Ovary (tissue), 9 donors: ENCODE results near the gene BOK. TPM values are rescaled to one million over a fixed set of nuclear protein-coding genes. Genes with fewer than 3 reads are reported as not detected.

Experiments used
- DNase-seq, 5 donors: peaks; one replicate each; pipeline ENCODE4 v3.0.0-alpha.2; 2019 to 2020
- H3K27ac ChIP-seq, 2 donors: fragments of 200-600 bp; one replicate each; pipeline versions ENCODE4 v1.5.1 to v1.8.0; 2019 to 2022
- H3K27me3 ChIP-seq: fragments of 200-600 bp; one replicate; pipeline ENCODE4 v1.8.0; 2022
- H3K36me3 ChIP-seq: fragments of 200-600 bp; sonication (generic); one replicate; pipeline ENCODE4 v1.5.1; 2019
- H3K4me1 ChIP-seq: one replicate; pipeline ENCODE4 v1.8.1; 2013; ENCODE audit warnings: mild to moderate bottlenecking, moderate library complexity; ENCODE audit not compliant: insufficient read depth
- H3K4me3 ChIP-seq: fragments of 200-600 bp; sonication (generic); one replicate; pipeline ENCODE4 v1.5.1; 2017
- H3K9me3 ChIP-seq, 2 donors: fragments of 200-600 bp in 1 of 2; sonication (generic) in 1 of 2; one replicate each; pipeline versions ENCODE4 v1.5.1 to v1.8.1; 2013 to 2019; ENCODE audit warnings: mild to moderate bottlenecking in 1 of 2, moderate library complexity in 1 of 2
- EP300 ChIP-seq: sonication (generic); formaldehyde crosslinking; IDR thresholded peaks from one replicate; pipeline ENCODE4 v1.6.1; 2017; ENCODE audit warnings: antibody characterized with exemption
- POLR2A ChIP-seq: fragments of 450-650 bp; IDR thresholded peaks from one replicate; pipeline ENCODE4 v1.6.1; 2017; ENCODE audit warnings: antibody characterized with exemption, mild to moderate bottlenecking, moderate library complexity
- WGBS, 3 donors: extraction: QIAGEN DNeasy Blood & Tissue Kit in 1 of 3; methylation state at CpG; one replicate each; pipeline versions ENCODE4 v1.1.5 to v1.1.7; 2013 to 2017; 5-methylcytosine and 5-hydroxymethylcytosine counted together
- intact Hi-C, 4 donors: fragments of 100-400 bp; cut with DNase I; formaldehyde crosslinking; loops; one replicate each; pipeline versions ENCODE4 v1.11.0 to v1.15.1; 2022 to 2023
- polyA plus RNA-seq, 2 donors: library from polyadenylated mRNA; stranded (reverse); fragments of 200-250 nt in 1 of 2; fragments of 350-450 nt in 1 of 2; fragmentation: Illumina TruSeq in 1 of 2; extraction: RNeasy Lipid Tissue Mini Kit (QIAGEN cat#74804) in 1 of 2; gene quantifications; one replicate each; pipeline ENCODE4 v1.2.3, GENCODE V29; 2013 to 2014
- total RNA-seq, 7 donors: library from RNA; depleted of rRNA in 2 of 7; stranded (reverse); fragments of >200 nt in 2 of 7; fragmentation: NEBNext Ultra II Directional in 3 of 7; extraction: Animal tissue kit (Norgen Biotek cat#: 25700) in 3 of 7; gene quantifications; one replicate each; pipeline versions ENCODE4 v1.1.0 to v1.2.4, GENCODE V29; 2016 to 2023
- TF ChIP-seq, protein P1 (sequence below), 3 donors: fragments of 450-650 bp in 2 of 3; fragments of 200-600 bp in 1 of 3; IDR thresholded peaks; one replicate each; pipeline versions ENCODE4 v1.5.1 to v1.8.0; 2016 to 2022; ENCODE audit warnings: antibody characterized with exemption in 3 of 3, mild to moderate bottlenecking in 1 of 3
- donor health status: DM: no; HTN: no; CAD: no; lungs with moderate emphysema.
- donor health status: DM: no; HTN: no; CAD: no.
- donor health status: Bipolar disorder and iron deficiency.
- donor health status: DM: yes; HTN: yes; CAD: no.
- donor health status: DM: no; HTN: no; CAD: no.
- donor health status: DM: yes; HTN: yes; CAD: no.

BOK gene
- total and polyA plus RNA-seq, 9 donors = 4.8 to 20.6 (median 13.5) TPM

DNA sequence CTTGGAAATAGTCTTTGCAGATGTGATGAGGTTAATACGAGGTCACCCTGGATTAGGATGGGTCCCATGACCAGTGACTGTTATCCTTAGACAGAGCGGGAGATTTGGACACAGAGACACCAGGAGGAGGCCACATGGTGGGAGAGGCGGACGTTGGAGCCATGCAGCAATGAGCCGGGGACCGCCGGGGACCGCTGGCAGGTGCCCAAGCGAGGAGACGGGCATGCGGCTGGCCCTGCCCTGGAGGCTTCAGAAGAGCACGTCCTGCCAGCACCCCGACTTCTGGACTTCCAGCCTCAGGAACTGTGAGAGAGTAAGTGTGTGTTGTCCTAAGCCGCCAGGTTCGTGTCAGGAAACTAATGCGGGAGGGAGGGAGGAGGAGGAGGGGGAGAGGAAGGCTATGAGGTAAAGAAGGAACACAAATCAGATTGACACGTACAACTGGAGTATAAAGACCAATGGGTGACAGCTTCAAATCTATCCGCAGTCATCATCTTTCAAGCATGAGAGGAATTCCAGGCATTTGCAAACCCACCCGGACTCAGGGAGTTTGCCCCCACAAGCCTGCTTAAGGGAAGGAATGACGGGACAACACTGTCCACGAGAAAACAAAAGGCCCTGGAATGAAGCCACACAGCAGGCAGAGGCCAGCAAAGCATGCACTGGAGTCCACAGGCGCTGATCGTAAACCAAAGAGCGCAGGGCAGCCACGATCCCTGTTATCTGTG lies 11.6 kb upstream of the BOK start:
- no peak overlapping the region for H3K27ac ChIP-seq
- peaks cover 13% of the 10 kb centered on the region for H3K4me1 ChIP-seq
- WGBS, 3 donors = 11 to 18% (median 17%) methylated on average over 25 of the region's 25 CpGs
- no peaks in the 10 kb centered on the region for H3K27me3 ChIP-seq
- H3K9me3 ChIP-seq = no peaks in the 10 kb centered on the region
- DNase-seq = peak in 3 of 5 donors; percentile 42 to 68 (median 52)
- H3K4me3 ChIP-seq = no peak overlapping the region
- TF ChIP-seq POLR2A = no peak
- TF ChIP-seq, protein P1, sequence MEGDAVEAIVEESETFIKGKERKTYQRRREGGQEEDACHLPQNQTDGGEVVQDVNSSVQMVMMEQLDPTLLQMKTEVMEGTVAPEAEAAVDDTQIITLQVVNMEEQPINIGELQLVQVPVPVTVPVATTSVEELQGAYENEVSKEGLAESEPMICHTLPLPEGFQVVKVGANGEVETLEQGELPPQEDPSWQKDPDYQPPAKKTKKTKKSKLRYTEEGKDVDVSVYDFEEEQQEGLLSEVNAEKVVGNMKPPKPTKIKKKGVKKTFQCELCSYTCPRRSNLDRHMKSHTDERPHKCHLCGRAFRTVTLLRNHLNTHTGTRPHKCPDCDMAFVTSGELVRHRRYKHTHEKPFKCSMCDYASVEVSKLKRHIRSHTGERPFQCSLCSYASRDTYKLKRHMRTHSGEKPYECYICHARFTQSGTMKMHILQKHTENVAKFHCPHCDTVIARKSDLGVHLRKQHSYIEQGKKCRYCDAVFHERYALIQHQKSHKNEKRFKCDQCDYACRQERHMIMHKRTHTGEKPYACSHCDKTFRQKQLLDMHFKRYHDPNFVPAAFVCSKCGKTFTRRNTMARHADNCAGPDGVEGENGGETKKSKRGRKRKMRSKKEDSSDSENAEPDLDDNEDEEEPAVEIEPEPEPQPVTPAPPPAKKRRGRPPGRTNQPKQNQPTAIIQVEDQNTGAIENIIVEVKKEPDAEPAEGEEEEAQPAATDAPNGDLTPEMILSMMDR (IDR thresholded peaks at IDR 0.05) = no peak
- no peak for TF ChIP-seq EP300
- no peaks in the 10 kb centered on the region for H3K36me3 ChIP-seq
- intact Hi-C loops = no loop called here

DNA sequence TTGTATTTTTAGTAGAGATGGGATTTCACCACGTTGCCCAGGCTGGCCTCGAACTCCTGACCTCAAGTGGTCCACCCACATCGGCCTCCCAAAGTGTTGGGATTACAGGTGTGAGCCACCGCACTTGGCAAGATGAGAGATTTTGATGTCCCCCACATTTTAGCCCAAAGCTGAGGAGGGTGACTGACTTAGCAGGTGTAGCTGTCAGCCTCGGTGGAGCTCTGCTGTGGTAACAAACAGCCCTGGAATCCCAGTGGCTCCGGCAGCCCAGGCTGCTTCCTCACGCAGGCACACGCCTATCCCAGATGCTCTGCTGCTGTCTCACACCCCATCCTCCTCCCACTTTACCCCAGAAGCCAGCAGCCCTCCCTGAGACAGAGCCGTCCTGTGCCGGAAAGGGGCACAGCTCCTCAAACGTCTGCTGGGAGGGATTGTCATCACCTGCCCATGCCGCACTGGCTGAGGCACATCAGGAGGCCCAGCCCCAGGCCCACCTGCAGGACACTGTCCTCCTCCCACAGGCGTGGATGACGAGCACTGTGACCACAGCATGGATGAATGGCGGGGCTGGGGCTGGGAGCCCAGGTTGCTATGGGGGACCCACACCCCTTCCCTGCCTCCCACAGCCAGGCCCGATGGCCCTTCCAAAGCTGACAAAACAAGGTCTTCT lies 10.6 kb upstream of the BOK start:
- Histone ChIP-seq H3K9me3 (no peaks in the 10 kb centered on the region), H3K27ac (no peak overlapping the region), H3K36me3 (no peaks in the 10 kb centered on the region), H3K27me3 (no peaks in the 10 kb centered on the region), H3K4me3 (no peak overlapping the region), H3K4me1 (peaks cover 12% of the 10 kb centered on the region)
- no peak for TF ChIP-seq EP300
- TF ChIP-seq, protein P1 (IDR thresholded peaks at IDR 0.05) = no peak
- no peak for TF ChIP-seq POLR2A
- DNase-seq = no peak
- intact Hi-C loops = no loop called here
- 72 to 79% (median 79%) methylated on average over 16 of the region's 16 CpGs for WGBS, 3 donors

DNA sequence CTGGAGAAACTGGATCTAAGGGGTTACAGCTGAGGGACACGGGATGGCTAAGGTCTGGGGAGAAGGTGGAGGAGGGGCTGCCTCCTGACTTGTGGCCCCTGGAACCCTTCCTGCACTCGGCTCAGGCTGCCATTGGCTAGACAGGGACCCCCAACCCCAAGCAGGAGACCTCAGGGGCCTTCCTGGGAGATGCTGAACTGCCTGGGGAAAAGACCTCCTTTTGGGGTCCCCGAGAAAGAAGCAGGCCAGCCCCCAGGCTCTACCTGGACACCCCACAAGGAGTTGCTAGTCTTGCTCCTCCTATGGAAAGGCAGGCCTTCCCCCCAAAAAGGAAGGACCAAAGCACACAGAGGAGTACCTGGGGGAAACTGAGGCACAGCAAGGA lies 10.1 kb upstream of the BOK start:
- no peak for DNase-seq
- 68 to 88% (median 71%) methylated on average over 3 of the region's 3 CpGs for WGBS, 3 donors
- no peaks in the 10 kb centered on the region for H3K9me3 ChIP-seq
- H3K36me3 ChIP-seq = no peaks in the 10 kb centered on the region
- no peak overlapping the region for H3K27ac ChIP-seq
- no peaks in the 10 kb centered on the region for H3K27me3 ChIP-seq
- peaks cover 12% of the 10 kb centered on the region for H3K4me1 ChIP-seq
- intact Hi-C loops = no loop called here
- no peak overlapping the region for H3K4me3 ChIP-seq
- TF ChIP-seq, protein P1 (IDR thresholded peaks at IDR 0.05) = no peak
- TF ChIP-seq EP300 = no peak
- TF ChIP-seq POLR2A = no peak

DNA sequence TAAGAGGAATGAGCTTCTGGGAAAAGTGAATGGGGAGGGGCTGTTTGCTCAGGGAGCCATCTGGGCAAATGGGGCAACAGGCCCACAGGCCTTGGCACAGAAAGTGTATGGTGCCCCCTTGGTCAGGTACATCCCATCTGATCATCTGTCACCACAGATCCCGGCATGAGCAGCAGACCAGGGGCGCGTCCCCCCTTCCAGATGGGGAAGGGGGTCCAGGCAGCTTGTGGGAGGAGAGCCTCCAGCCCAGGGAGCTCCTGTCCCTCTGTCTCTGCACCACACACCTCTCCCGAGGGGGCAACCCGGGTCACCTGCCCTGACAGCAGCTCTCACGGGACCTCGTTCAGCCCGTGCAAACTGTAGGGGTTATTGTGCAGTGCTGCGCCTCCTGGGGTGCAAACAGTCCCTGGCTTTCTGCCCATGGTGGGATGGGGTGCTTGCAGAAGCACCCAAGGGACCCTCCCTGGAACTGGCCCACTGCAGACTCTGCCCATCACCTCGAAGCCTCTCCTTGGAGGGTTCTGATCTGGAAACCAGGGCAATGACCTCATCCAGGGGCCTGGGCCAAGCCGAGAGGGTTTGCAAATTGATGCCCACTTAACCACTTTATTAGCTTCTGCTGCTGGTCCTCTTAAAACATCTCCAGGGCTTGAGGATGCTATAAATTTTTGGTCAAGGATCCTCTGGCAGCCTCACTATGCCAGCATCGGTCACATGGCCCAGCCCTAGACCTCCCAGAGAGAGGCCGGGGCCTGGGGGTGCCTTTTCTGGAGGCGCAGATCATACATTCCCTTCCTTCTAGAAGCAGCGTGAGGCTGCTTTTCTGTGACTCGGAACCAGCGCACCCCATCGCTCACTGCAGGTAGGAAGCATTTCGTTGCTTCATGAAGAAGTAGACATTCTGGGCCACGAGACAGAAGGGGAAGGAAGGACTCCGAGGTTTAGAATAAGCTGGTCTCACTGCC lies 7.6 kb upstream of the BOK start:
- DNase-seq = no peak
- Histone ChIP-seq H3K36me3 (no peaks in the 10 kb centered on the region), H3K4me1 (peaks cover 12% of the 10 kb centered on the region), H3K27ac (no peak overlapping the region), H3K4me3 (no peak overlapping the region), H3K27me3 (no peaks in the 10 kb centered on the region), H3K9me3 (no peaks in the 10 kb centered on the region)
- intact Hi-C loops = no loop called here
- WGBS, 3 donors = 86 to 89% (median 87%) methylated on average over 18 to 21 of the region's 21 CpGs
- TF ChIP-seq EP300 (no peak), POLR2A (no peak)
- TF ChIP-seq, protein P1 (IDR thresholded peaks at IDR 0.05) = no peak
